ENCODE measurements around the gene USP12.

The USP12 gene

GRCh38 chr13:27018344-27018861 lies 153.2 kb downstream of the USP12 start:
- H3K4me3 ChIP-seq (ENCODE audit: low read depth, low read length) = no peak overlapping the region
- H3K9ac ChIP-seq (ENCODE audit: low read depth, low read length) = 0 out of 2 replicates have a peak overlapping the region, but pooled peaks have one; percentile 25
- H3K27me3 ChIP-seq (ENCODE audit: control insufficient read depth, insufficient read depth, low read length) = no peaks in the 10 kb centered on the region
- H3K9me3 ChIP-seq (ENCODE audit: control insufficient read depth, insufficient read depth, low read length) = no peaks in the 10 kb centered on the region
- no peak overlapping the region for H3K27ac ChIP-seq (ENCODE audit: low read depth, low read length)
- H3K36me3 ChIP-seq (ENCODE audit: control insufficient read depth, insufficient read depth, low read length) = no peaks in the 10 kb centered on the region
- H3K4me1 ChIP-seq (ENCODE audit: control insufficient read depth, insufficient read depth, low read length) = peaks cover 8% of the 10 kb centered on the region; the same call in 1 of the 2 replicates

GRCh38 chr13:27016875-27017274 lies 154.7 kb downstream of the USP12 start:
- H3K4me3 ChIP-seq (ENCODE audit: low read depth, low read length) = no peak overlapping the region
- H3K9me3 ChIP-seq (ENCODE audit: control insufficient read depth, insufficient read depth, low read length) = no peaks in the 10 kb centered on the region
- no peaks in the 10 kb centered on the region for H3K36me3 ChIP-seq (ENCODE audit: control insufficient read depth, insufficient read depth, low read length)
- H3K4me1 ChIP-seq (ENCODE audit: control insufficient read depth, insufficient read depth, low read length) = peaks cover 8% of the 10 kb centered on the region; the same call in 1 of the 2 replicates
- no peak overlapping the region for H3K9ac ChIP-seq (ENCODE audit: low read depth, low read length)
- H3K27me3 ChIP-seq (ENCODE audit: control insufficient read depth, insufficient read depth, low read length) = no peaks in the 10 kb centered on the region
- H3K27ac ChIP-seq (ENCODE audit: low read depth, low read length) = no peak overlapping the region
